ENCODE measurements around the gene AK4.
A peak's percentile ranks its signal among the peaks of the same experiment; 100 is the strongest.

Gene AK4

DNA sequence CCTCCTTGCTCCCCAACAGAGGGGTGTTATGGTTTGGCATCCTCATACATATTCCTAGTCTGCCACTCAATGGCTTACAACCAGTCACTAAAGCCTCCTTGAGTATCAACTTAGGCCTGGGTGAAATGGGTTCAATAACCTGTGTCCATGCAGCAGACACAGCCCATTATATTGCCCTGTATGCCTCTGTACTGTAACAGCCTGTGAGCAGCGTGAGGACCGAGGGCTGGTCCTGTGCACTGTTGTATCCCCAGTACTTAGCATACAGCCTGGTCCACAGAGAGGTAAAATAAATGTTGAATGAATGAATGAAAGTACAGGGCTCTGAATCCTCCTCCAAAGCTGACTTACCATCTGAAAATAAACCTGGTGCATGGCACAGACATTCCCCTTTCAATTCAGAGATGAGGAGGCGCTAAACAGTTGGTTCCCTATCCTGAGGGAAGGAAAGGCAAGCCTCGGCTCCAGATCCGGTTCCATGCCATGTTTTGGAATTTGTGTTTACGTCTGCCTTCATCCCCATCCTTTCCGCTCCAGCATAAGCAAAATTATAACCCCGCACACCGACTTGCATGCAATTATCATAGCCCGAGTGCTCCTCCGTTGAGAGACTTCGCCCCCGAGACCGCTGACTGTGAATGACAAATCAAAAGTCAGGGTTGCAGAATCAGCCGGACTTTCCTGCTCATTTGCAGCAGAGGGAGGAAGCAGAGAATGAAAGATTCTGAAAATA, 116.4 kb downstream of the AK4 start:
- POLR2A ChIA-PET: interaction anchor here (1.1 kb wide), 1 partner anchor 10 kb away, joined by 5 read pairs; no protein-coding TSS in a partner anchor
- CTCF ChIA-PET: interaction anchor here (0.7 to 1.0 kb wide), 2 partner anchors 49 to 1093 kb away, joined by 3 to 5 read pairs; no protein-coding TSS in a partner anchor
- TF ChIP-seq L3MBTL2 (conservative IDR thresholded peaks at IDR 0.05) (0 out of 2 replicates have a peak, but pooled peaks have one; percentile 7), FOXK2 (IDR thresholded peaks at IDR 0.05) (0 out of 2 replicates have a peak, but pooled peaks have one; percentile 64), CTBP1 (IDR thresholded peaks at IDR 0.05; ENCODE audit: borderline replicate concordance) (peak; percentile 94), TARDBP (IDR thresholded peaks at IDR 0.05) (no peak), FOXM1 (IDR thresholded peaks at IDR 0.05; ENCODE audit: borderline replicate concordance) (0 out of 2 replicates have a peak, but pooled peaks have one; percentile 30)
- DNase-seq (ENCODE audit: extremely low spot score): peak; percentile 78

DNA sequence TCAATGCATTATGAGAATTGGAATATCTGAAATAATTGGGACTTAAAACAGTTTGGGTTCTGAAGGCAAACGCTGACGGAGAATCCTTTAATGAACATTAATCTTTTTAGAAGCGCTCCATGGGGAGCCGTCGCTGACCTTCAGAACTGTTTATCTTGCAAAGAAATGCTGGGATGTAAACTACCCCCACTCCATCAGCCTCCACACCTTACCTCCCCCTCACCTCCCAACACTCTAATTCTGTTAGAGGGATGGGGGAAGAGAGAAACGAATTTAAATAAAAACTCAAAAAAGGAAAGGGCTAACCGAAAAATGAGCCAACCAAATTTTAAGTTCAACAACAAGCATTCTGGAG, 117.3 kb downstream of the AK4 start:
- no peak for TF ChIP-seq NFRKB (IDR thresholded peaks at IDR 0.05)
- TF ChIP-seq, protein P1, sequence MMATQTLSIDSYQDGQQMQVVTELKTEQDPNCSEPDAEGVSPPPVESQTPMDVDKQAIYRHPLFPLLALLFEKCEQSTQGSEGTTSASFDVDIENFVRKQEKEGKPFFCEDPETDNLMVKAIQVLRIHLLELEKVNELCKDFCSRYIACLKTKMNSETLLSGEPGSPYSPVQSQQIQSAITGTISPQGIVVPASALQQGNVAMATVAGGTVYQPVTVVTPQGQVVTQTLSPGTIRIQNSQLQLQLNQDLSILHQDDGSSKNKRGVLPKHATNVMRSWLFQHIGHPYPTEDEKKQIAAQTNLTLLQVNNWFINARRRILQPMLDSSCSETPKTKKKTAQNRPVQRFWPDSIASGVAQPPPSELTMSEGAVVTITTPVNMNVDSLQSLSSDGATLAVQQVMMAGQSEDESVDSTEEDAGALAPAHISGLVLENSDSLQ (IDR thresholded peaks at IDR 0.05): peak; percentile 50
- ChIA-PET POLR2A (interaction anchor here (1.1 kb wide), 1 partner anchor 11 kb away, joined by 5 read pairs; no protein-coding TSS in a partner anchor), CTCF (interaction anchor here (0.7 kb wide), 1 partner anchor 1092 kb away, joined by 3 read pairs; no protein-coding TSS in a partner anchor)
- no peak for DNase-seq (ENCODE audit: extremely low spot score)

DNA sequence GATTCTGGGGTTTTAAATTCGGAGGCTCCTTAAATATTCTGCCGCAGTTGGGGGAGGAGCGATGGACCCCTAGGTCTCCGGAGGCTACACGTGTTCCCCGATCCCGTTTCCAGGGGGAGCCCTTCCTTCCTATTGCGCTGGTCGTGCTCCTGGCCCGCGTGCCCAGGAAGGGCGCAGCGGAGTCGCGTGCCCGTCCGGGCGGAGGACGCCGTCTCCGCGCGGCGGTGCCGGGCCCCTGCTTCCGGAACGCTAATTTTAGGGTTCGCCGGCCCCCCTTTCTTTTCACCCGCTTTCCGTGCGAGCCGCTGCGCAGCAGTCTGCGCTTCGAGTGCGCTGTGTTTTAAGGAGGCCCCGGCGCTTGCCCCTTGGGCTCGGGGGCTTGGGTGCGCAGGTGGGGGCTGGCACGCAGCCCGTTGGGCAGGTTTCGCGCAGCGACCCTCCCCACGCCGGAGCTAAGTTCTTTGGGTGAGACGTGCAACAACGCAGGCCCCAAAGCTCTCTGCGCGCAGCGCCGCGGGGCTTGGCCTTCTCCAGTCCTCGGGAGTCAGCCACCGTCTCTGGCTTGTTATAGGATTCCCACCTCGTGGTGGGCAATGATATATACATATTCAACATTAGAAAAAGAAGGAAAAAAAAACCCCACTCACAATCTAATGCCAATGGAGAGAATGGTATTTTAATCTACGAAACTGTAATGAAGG, 117.8 kb downstream of the AK4 start:
- CTCF ChIA-PET: interaction anchor here (0.7 to 1.1 kb wide), 2 partner anchors 11 to 17 kb away, joined by 4 to 5 read pairs; no protein-coding TSS in a partner anchor
- TF ChIP-seq FOXA1 (IDR thresholded peaks at IDR 0.05) (no peak), L3MBTL2 (conservative IDR thresholded peaks at IDR 0.05) (peak; percentile 96), SP1 (IDR thresholded peaks at IDR 0.05) (no peak)
- peak; percentile 69 for DNase-seq (ENCODE audit: extremely low spot score)
- POLR2A ChIA-PET: interaction anchor here (1.1 to 1.6 kb wide), 2 partner anchors 11 to 12 kb away, joined by 4 to 5 read pairs; no protein-coding TSS in a partner anchor

DNA sequence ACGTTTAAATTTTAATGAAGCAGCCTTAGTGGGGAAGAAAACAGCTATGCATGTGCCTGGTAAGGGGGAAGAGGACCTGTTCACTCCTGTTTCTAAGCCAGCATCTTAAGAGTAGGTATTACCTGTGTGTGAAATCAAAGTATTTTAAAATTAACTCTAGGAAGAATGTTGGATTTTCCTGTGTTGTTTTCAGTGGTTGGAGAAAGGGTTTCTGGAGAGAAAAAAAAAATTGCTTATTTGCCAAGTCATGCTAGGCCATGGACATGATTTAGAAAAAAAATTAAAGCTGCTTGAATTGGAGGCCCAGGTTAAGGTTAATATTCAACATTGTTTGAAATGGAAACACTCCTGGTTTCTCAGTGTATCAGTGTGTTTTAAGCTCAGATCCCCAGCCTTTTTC, 118.5 kb downstream of the AK4 start:
- POLR2A ChIA-PET: interaction anchor here (1.6 kb wide), 1 partner anchor 11 kb away, joined by 4 read pairs; no protein-coding TSS in a partner anchor
- TF ChIP-seq FOXK2 (IDR thresholded peaks at IDR 0.05) (no peak), TARDBP (IDR thresholded peaks at IDR 0.05) (no peak), L3MBTL2 (conservative IDR thresholded peaks at IDR 0.05) (no peak), LEF1 (IDR thresholded peaks at IDR 0.05; ENCODE audit: borderline replicate concordance) (no peak), ARNT (IDR thresholded peaks at IDR 0.05) (no peak), FOXM1 (IDR thresholded peaks at IDR 0.05; ENCODE audit: borderline replicate concordance) (no peak), SP1 (IDR thresholded peaks at IDR 0.05) (no peak), CTBP1 (IDR thresholded peaks at IDR 0.05; ENCODE audit: borderline replicate concordance) (no peak), NFRKB (IDR thresholded peaks at IDR 0.05) (no peak), SUZ12 (IDR thresholded peaks at IDR 0.05) (no peak), ELF4 (IDR thresholded peaks at IDR 0.05) (no peak), HDGF (IDR thresholded peaks at IDR 0.05; ENCODE audit: borderline replicate concordance) (no peak), FOXA1 (IDR thresholded peaks at IDR 0.05) (no peak), ZNF384 (IDR thresholded peaks at IDR 0.05) (no peak), BHLHE40 (IDR thresholded peaks at IDR 0.05; ENCODE audit: borderline replicate concordance) (no peak)
- TF ChIP-seq, protein P1 (IDR thresholded peaks at IDR 0.05): no peak
- no peak for DNase-seq (ENCODE audit: extremely low spot score)
- CTCF ChIA-PET: interaction anchor here (0.7 to 1.1 kb wide), 3 partner anchors 12 to 422 kb away, joined by 4 to 5 read pairs (median 4); no protein-coding TSS in a partner anchor

DNA sequence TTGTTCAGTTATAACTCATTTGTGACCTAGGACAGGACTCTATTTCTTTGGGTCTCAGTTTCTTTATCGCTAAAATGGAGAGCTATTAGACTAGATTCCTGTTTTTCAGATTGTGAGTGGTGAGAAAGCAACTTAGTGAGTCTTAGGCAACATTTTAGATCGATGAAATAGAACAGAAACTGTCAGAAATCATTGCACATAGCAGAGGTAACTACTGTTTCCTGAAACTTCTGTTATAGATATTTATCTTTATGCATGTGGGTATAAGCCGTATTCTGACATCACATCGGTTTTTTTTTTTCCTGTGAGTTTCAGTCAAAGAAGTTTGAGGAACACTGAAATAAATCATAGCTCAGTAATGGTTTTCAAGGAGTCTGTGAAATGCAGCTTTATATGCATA, 119.3 kb downstream of the AK4 start:
- DNase-seq (ENCODE audit: extremely low spot score): no peak
- ChIA-PET CTCF (interaction anchor here (1.0 kb wide), 1 partner anchor 421 kb away, joined by 4 read pairs; no protein-coding TSS in a partner anchor), POLR2A (interaction anchor here (1.0 to 1.6 kb wide), 2 partner anchors 12 to 13 kb away, joined by 4 read pairs; no protein-coding TSS in a partner anchor)
- TF ChIP-seq L3MBTL2 (conservative IDR thresholded peaks at IDR 0.05) (no peak), FOXK2 (IDR thresholded peaks at IDR 0.05) (no peak), ELF4 (IDR thresholded peaks at IDR 0.05) (no peak), HDGF (IDR thresholded peaks at IDR 0.05; ENCODE audit: borderline replicate concordance) (no peak), SUZ12 (IDR thresholded peaks at IDR 0.05) (no peak), FOXA1 (IDR thresholded peaks at IDR 0.05) (no peak), ARNT (IDR thresholded peaks at IDR 0.05) (no peak), BHLHE40 (IDR thresholded peaks at IDR 0.05; ENCODE audit: borderline replicate concordance) (no peak), LEF1 (IDR thresholded peaks at IDR 0.05; ENCODE audit: borderline replicate concordance) (no peak), CTBP1 (IDR thresholded peaks at IDR 0.05; ENCODE audit: borderline replicate concordance) (no peak), NFRKB (IDR thresholded peaks at IDR 0.05) (no peak), TARDBP (IDR thresholded peaks at IDR 0.05) (no peak), FOXM1 (IDR thresholded peaks at IDR 0.05; ENCODE audit: borderline replicate concordance) (no peak)
- TF ChIP-seq, protein P1 (IDR thresholded peaks at IDR 0.05): no peak

- CTCF ChIA-PET: interaction anchor here (0.8 to 1.3 kb wide), 2 partner anchors 12 to 15 kb away, joined by 3 to 4 read pairs; no protein-coding TSS in a partner anchor
- POLR2A ChIA-PET: interaction anchor here (1.0 kb wide), 1 partner anchor 14 kb away, joined by 4 read pairs; no protein-coding TSS in a partner anchor
- TF ChIP-seq FOXA1 (IDR thresholded peaks at IDR 0.05) (no peak), SP1 (IDR thresholded peaks at IDR 0.05) (no peak), NFRKB (IDR thresholded peaks at IDR 0.05) (no peak), CTBP1 (IDR thresholded peaks at IDR 0.05; ENCODE audit: borderline replicate concordance) (no peak), TARDBP (IDR thresholded peaks at IDR 0.05) (no peak), FOXM1 (IDR thresholded peaks at IDR 0.05; ENCODE audit: borderline replicate concordance) (no peak), BHLHE40 (IDR thresholded peaks at IDR 0.05; ENCODE audit: borderline replicate concordance) (no peak)
- DNase-seq (ENCODE audit: extremely low spot score): no peak
Observed at GRCh38 chr1:65267683-65268082, 119.7 kb downstream of the AK4 start.
